H9 (cell line): Measurements from ENCODE around the gene CLASP2. TPM values are rescaled to one million over a fixed set of nuclear protein-coding genes. Genes with fewer than 3 reads are reported as not detected.

Source experiments
- DNase-seq: peaks from one replicate; pipeline ENCODE4 v3.0.0-alpha.2; 2017
- H2AFZ ChIP-seq: one replicate; pipeline ENCODE4 v1.6.1; 2013; ENCODE audit warnings: mild to moderate bottlenecking, low read length, control low read depth, moderate library complexity
- H2AK5ac ChIP-seq: 2 replicates; pipeline ENCODE4 v1.6.1; 2013; ENCODE audit warnings: low read length, control low read depth, mixed read lengths; ENCODE audit not compliant: insufficient read length
- H2BK120ac ChIP-seq: one replicate; pipeline ENCODE4 v1.6.1; 2013; ENCODE audit warnings: low read depth, mild to moderate bottlenecking, low read length, control low read depth, inconsistent platforms; ENCODE audit not compliant: poor library complexity, severe bottlenecking
- H2BK12ac ChIP-seq: 2 replicates; pipeline ENCODE4 v1.6.1; 2013; ENCODE audit warnings: low read length, control low read depth, mixed read lengths, low read depth; ENCODE audit not compliant: insufficient read length
- H2BK15ac ChIP-seq: 2 replicates; pipeline ENCODE4 v1.6.1; 2013; ENCODE audit warnings: low read depth, low read length, control low read depth
- H2BK20ac ChIP-seq: one replicate; pipeline ENCODE4 v1.6.1; 2013; ENCODE audit warnings: low read depth, mild to moderate bottlenecking, low read length, control low read depth, inconsistent platforms; ENCODE audit not compliant: poor library complexity, severe bottlenecking
- H2BK5ac ChIP-seq: 2 replicates; pipeline ENCODE4 v1.6.1; 2013; ENCODE audit warnings: low read length, control low read depth, mixed read lengths; ENCODE audit not compliant: insufficient read length
- H3K14ac ChIP-seq: 2 replicates; pipeline ENCODE4 v1.6.1; 2013; ENCODE audit warnings: low read length, control low read depth; ENCODE audit not compliant: insufficient read depth
- H3K18ac ChIP-seq: 2 replicates; pipeline ENCODE4 v1.6.1; 2013; ENCODE audit warnings: low read depth, mild to moderate bottlenecking, mixed read lengths, low read length, control low read depth; ENCODE audit not compliant: insufficient read length
- H3K23ac ChIP-seq: 2 replicates; pipeline ENCODE4 v1.6.1; 2013; ENCODE audit warnings: low read length, control low read depth, mixed read lengths, low read depth; ENCODE audit not compliant: insufficient read length
- H3K23me2 ChIP-seq: 2 replicates; pipeline ENCODE4 v1.6.1; 2013; ENCODE audit warnings: low read depth, mild to moderate bottlenecking, mixed read lengths, low read length, control low read depth; ENCODE audit not compliant: insufficient read length, poor library complexity, severe bottlenecking
- H3K27ac ChIP-seq: 2 replicates; pipeline ENCODE4 v1.5.1; 2013; ENCODE audit warnings: low read length, control low read depth, mixed read lengths, low read depth; ENCODE audit not compliant: insufficient read length
- H3K27me3 ChIP-seq: 2 replicates; pipeline ENCODE4 v1.6.1; 2013; ENCODE audit warnings: low read length, control low read depth, inconsistent platforms; ENCODE audit not compliant: insufficient read depth
- H3K4ac ChIP-seq: 2 replicates; pipeline ENCODE4 v1.6.1; 2013; ENCODE audit warnings: low read depth, mild to moderate bottlenecking, control low read depth, inconsistent platforms, low read length, moderate library complexity
- H3K4me1 ChIP-seq: 2 replicates; pipeline ENCODE4 v1.6.1; 2013; ENCODE audit warnings: low read length, control low read depth, inconsistent platforms; ENCODE audit not compliant: insufficient read depth
- H3K4me2 ChIP-seq: 2 replicates; pipeline ENCODE4 v1.6.1; 2013; ENCODE audit warnings: low read length, control low read depth, mixed read lengths; ENCODE audit not compliant: insufficient read length, insufficient read depth
- H3K56ac ChIP-seq: 2 replicates; pipeline ENCODE4 v1.6.1; 2013; ENCODE audit warnings: low read depth, mild to moderate bottlenecking, mixed read lengths, low read length, control low read depth; ENCODE audit not compliant: insufficient read length
- H3K79me1 ChIP-seq: 2 replicates; pipeline ENCODE4 v1.6.1; 2013; ENCODE audit warnings: low read depth, mild to moderate bottlenecking, moderate library complexity, low read length, control low read depth, inconsistent platforms; ENCODE audit not compliant: insufficient read depth, poor library complexity, severe bottlenecking
- H3K79me2 ChIP-seq: 2 replicates; pipeline ENCODE4 v1.6.1; 2013; ENCODE audit warnings: low read length, control low read depth, inconsistent platforms; ENCODE audit not compliant: insufficient read depth
- H3K9ac ChIP-seq: 2 replicates; pipeline ENCODE4 v1.6.1; 2013; ENCODE audit warnings: low read length, control low read depth, mixed read lengths; ENCODE audit not compliant: insufficient read length; ENCODE audit errors: extremely low read depth
- H3K9me3 ChIP-seq: one replicate; pipeline ENCODE4 v1.6.1; 2013; ENCODE audit warnings: low read depth, low read length, inconsistent platforms; ENCODE audit not compliant: control insufficient read depth
- H3T11ph ChIP-seq: one replicate; pipeline ENCODE4 v1.6.1; 2013; ENCODE audit warnings: mild to moderate bottlenecking, low read length, control low read depth, inconsistent platforms
- H4K20me1 ChIP-seq: one replicate; pipeline ENCODE4 v1.6.1; 2013; ENCODE audit not compliant: control insufficient read depth, insufficient read length, insufficient read depth
- H4K5ac ChIP-seq: 2 replicates; pipeline ENCODE4 v1.6.1; 2013; ENCODE audit warnings: low read depth, mild to moderate bottlenecking, mixed read lengths, low read length, control low read depth; ENCODE audit not compliant: insufficient read length
- H4K8ac ChIP-seq: replicated peaks from 2 replicates; pipeline ENCODE4 v1.6.1; 2013; ENCODE audit warnings: low read length, control low read depth, mixed read lengths, low read depth; ENCODE audit not compliant: insufficient read length
- H4K91ac ChIP-seq: 2 replicates; pipeline ENCODE4 v1.6.1; 2013; ENCODE audit warnings: low read depth, mild to moderate bottlenecking, moderate library complexity, mixed read lengths, low read length, control low read depth; ENCODE audit not compliant: insufficient read length
- H3K27ac Mint-ChIP-seq, 3 experiments: 2 replicates in 2 of 3; 3 replicates in 1 of 3; pipeline ENCODE4 v1.8.0; 2020 to 2021; ENCODE audit warnings: mixed read lengths in 3 of 3, mild to moderate bottlenecking in 1 of 3, moderate library complexity in 1 of 3
- H3K27me3 Mint-ChIP-seq: 2 replicates; pipeline ENCODE4 v1.8.0; 2021; ENCODE audit warnings: low read depth, mild to moderate bottlenecking, moderate library complexity, mixed read lengths
- H3K36me3 Mint-ChIP-seq, 3 experiments: 2 replicates in 2 of 3; 3 replicates in 1 of 3; pipeline ENCODE4 v1.8.0; 2020 to 2021; ENCODE audit warnings: low read depth in 3 of 3, mixed read lengths in 3 of 3; ENCODE audit not compliant: insufficient read depth in 1 of 3
- H3K4me1 Mint-ChIP-seq, 2 experiments: 2 replicates each; pipeline ENCODE4 v1.8.0; 2020; ENCODE audit warnings: mixed read lengths in 2 of 2
- H3K4me3 Mint-ChIP-seq, 2 experiments: 2 replicates in 1 of 2; 3 replicates in 1 of 2; pipeline ENCODE4 v1.8.0; 2020 to 2021; ENCODE audit warnings: mild to moderate bottlenecking in 2 of 2, mixed read lengths in 2 of 2, moderate library complexity in 1 of 2
- H3K9me3 Mint-ChIP-seq, 2 experiments: 2 replicates in 1 of 2; 3 replicates in 1 of 2; pipeline ENCODE4 v1.8.0; 2020; ENCODE audit warnings: mild to moderate bottlenecking in 2 of 2, mixed read lengths in 2 of 2, moderate library complexity in 1 of 2
- CTCF ChIP-seq: fragments of 200-600 bp; sonication (generic); conservative IDR thresholded peaks from 3 replicates; pipeline ENCODE4 v1.8.0; 2021; ENCODE audit warnings: antibody characterized with exemption, mild to moderate bottlenecking
- WGBS: extraction: QIAGEN DNeasy Blood & Tissue Kit; methylation state at CpG from one replicate; pipeline ENCODE4 v1.1.7; 2013; ENCODE audit warnings: missing lambda C conversion rate, low lambda C conversion rate, mixed read lengths; ENCODE audit not compliant: insufficient read length; ENCODE audit errors: extremely low coverage; 5-methylcytosine and 5-hydroxymethylcytosine counted together
- total RNA-seq: library from RNA; stranded (reverse); gene quantifications from 2 replicates; pipeline ENCODE4 v1.2.1, GENCODE V29; 2021

Gene CLASP2
- total RNA-seq, 1 experiment from 2014 or later: 60.5 TPM

GRCh38 chr3:33758864-33759263, 40.8 kb upstream of the CLASP2 start:
- no peaks in the 10 kb centered on the region for H3K4me1 Mint-ChIP-seq
- no peak overlapping the region for H3K27ac Mint-ChIP-seq
- H4K20me1 ChIP-seq: no peaks in the 10 kb centered on the region

More at GRCh38 chr3:33758864-33759263, 40.8 kb upstream of the CLASP2 start:
- Histone ChIP-seq H2BK20ac (no peak overlapping the region), H3K23me2 (no peaks in the 10 kb centered on the region), H2AFZ (no peak overlapping the region), H3K4ac (no peak overlapping the region), H2BK5ac (no peak overlapping the region), H2BK12ac (no peak overlapping the region), H3K27ac (no peak overlapping the region), H3K9ac (no peak overlapping the region), H3K14ac (no peak overlapping the region), H3K27me3 (no peaks in the 10 kb centered on the region), H3K4me2 (no peak overlapping the region), H2BK120ac (no peak overlapping the region), H3T11ph (no peak overlapping the region), H3K9me3 (peaks cover 6% of the 10 kb centered on the region), H4K5ac (no peak overlapping the region), H2AK5ac (no peak overlapping the region), H3K56ac (no peak overlapping the region), H4K91ac (no peak overlapping the region), H3K79me2 (no peaks in the 10 kb centered on the region), H3K18ac (no peak overlapping the region), H3K23ac (no peak overlapping the region), H4K8ac (no peak overlapping the region), H3K4me1 (no peaks in the 10 kb centered on the region), H2BK15ac (no peak overlapping the region), H3K79me1 (no peaks in the 10 kb centered on the region)
- H3K36me3 Mint-ChIP-seq: peaks cover 11 to 35% (median 13%) of the 10 kb centered on the region in 3 experiments
- TF ChIP-seq CTCF: no peak
- H3K27me3 Mint-ChIP-seq: peaks cover 2% of the 10 kb centered on the region; the same call in 1 of the 2 replicates
- DNase-seq: no peak
- WGBS: no CpG with 5 or more reads among the region's 2 CpGs
- peaks cover 24 to 35% of the 10 kb centered on the region in 2 experiments for H3K9me3 Mint-ChIP-seq
- no peak overlapping the region for H3K4me3 Mint-ChIP-seq
